HG03039 (cell line): ENCODE results near the gene CYP27B1.

Experiments used
- ATAC-seq: cut with Tn5 transposase; IDR thresholded peaks from one replicate; pipeline ENCODE4 v1.9.1; 2021; ENCODE audit warnings: mild to moderate bottlenecking, moderate library complexity; ENCODE audit not compliant: unreplicated experiment

Gene CYP27B1

DNA sequence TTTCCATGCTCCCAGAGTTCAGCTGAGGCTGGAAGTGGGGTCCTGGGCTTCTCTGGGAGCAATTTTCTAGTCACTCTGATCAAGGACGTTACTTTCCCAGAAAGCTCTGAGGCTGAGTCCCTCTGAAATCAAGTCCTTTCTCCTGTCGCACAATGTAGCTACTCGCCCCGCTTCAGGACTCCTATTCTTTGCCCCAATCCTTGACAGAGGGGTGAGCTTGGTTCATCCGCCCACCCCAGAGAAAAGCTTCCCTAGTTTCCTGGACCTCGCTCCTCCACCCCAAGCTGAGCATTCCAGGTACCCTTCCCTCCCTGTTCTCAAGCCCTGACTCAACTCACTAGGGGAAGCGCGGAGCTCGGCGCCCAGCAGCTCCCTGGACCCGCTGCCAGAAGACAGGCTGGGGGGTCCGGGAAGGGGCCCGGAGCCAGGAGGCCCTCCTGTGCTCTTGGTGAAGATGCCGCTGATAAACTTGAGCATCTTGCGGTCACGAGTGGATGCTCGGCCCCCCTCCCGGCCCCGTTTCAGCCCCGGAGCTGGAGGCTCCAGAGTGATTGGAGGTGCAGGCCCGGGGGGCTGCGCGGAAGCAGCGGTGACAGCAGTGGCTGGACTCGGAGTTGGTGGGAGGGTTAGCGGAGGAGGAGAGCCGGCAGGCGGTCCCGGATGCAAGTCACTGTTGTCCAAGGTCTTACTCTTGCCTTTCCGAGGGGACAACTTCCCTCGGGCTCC is 30.0 kb downstream of the CYP27B1 start:
- no peak for ATAC-seq

- ATAC-seq = no peak
These were observed 30.7 kb downstream of the CYP27B1 start for GRCh38 chr12:57735952-57736740.

DNA sequence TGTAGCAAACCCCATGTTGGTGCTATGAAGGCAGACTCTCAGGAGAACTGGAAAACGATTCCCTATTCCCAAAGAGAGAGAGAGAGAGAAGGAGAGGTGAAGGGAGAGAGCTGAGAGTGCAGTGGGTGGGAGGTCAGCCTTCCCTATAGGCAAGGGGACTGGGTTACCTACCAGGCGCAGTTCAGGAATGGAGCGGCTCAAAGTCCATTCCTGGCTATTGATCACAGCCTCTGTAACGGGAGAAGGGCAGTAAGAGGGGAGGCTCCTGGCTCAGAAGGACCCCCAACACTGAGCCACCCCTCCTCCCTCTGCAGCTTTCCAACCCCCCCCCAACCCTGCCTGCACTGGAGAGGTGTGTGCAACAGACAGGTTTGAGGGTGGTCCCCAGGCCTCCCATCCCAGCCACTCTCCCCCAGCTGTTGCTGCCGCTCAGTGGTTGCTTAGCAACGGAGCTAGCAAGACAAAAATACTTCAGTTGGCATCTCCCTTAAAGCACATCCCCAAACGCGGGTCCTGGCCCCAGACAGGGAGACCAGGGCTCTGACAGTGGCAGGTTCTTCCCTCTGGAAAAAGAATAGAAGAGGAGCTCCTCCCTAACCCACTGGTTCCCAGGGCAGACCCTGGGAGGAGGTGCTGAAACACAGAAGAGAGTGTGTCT is 31.6 kb downstream of the CYP27B1 start:
- no peak for ATAC-seq

DNA sequence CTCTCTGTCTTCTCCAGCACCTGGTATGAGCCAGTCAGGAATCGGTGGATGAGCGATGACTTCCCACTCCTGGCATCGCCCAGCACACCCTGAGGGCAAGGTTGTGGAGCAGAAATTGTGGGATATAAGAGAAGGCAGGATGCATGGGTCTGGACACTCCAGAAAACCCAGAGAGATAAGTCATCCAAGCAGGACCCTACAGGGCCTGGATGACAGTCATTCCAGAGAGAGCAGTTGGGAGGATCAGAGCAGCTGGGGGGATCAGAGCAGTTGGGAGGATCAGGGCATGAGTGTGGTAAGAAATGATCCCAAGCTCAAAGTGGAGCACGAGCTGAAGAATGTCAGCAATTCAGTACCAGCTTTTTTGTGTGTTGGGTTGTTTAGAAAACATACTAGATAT is 32.3 kb downstream of the CYP27B1 start:
- ATAC-seq = no peak

DNA sequence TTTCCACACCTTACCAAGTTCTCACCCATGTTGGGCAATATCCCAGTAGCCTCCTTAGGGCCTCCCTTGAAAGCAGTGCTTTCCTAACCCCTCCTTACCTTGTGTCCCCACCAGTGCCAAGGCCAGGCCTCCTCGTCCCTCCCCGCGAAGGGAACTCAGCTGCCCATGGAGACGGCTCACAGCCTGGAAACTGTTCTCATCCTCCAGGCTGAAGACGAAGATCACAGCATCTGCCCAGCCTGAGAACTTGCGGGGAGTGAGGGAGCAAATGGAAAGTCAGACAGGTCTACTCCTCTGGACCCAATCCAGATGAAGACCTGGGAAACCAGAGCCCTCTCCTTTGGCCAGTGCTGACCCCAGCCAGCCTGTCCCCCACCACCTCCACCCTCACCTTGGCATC is 33.0 kb downstream of the CYP27B1 start:
- ATAC-seq = no peak

DNA sequence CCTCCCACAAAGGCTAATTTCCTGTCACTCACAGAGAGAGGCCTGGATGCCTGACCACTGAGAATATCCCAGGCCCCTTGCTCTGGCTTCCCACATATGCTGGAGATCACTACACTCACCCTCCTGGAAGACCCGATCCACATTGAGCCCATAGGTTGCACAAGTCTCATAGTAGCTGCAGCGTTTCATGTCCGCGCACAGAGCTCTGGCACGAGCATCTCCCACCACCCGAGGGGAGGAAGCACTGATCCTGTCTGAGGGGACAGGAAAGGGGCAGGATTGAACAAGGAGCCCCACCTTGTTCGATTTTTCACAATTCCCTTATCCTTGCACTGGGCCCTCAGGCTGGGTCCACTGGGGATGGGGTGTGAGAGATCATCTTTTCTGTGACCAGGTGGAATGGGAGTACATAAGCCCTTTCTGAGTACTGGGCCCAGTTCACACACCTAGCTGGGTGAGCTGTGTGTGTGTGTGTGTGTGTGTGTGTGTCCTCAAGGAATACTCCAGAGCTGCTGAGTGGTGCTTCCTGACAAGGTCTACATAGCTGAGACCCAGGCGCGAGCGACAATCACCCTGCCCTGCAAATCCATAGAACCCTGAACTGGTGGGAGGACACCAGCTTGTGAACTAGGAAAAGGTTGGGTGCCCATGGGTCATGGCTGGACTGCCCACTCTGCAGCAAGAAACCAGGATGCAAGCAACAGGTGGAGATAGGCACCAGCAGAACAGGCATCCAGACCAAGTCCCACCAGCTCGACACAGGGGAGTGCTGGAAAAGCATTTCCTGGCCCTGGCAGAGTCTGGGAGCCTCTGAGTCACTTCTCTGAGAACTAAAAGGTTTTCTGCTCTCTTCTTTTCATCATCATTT is 33.9 kb downstream of the CYP27B1 start:
- no peak for ATAC-seq

GRCh38 chr12:57732270-57732669 is 34.6 kb downstream of the CYP27B1 start:
- no peak for ATAC-seq

DNA sequence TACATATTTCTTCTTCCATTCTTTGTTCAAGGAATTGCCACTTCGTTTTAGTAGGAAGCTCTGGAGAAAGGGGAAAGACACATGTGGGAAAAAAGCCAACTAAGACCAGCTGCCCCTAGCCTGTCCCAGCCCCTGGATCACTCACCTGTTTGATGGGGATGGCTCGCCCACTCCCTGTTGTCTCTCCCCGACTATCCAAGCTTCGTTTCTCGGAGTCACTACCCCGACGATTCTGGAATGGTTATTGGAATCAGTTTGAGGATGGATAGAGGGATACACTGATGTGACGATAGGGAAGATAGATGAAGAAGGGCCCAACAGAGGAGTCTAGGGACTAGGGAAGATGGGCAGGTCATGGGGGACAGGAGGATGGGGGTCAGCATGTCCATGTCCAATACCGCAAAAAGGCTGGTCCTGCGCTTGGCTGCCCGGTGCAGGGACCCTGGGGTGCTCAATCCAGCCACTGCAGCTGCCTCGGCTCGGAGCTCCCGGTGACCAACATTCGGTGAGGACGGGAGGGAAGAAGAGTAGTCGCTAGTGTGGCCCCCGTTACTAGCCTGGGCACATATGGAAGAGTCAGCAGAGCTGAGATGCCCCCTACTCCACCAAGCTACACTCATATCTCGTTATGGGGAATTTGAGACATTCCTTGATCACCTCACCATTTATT is 35.3 kb downstream of the CYP27B1 start:
- ATAC-seq = no peak

DNA sequence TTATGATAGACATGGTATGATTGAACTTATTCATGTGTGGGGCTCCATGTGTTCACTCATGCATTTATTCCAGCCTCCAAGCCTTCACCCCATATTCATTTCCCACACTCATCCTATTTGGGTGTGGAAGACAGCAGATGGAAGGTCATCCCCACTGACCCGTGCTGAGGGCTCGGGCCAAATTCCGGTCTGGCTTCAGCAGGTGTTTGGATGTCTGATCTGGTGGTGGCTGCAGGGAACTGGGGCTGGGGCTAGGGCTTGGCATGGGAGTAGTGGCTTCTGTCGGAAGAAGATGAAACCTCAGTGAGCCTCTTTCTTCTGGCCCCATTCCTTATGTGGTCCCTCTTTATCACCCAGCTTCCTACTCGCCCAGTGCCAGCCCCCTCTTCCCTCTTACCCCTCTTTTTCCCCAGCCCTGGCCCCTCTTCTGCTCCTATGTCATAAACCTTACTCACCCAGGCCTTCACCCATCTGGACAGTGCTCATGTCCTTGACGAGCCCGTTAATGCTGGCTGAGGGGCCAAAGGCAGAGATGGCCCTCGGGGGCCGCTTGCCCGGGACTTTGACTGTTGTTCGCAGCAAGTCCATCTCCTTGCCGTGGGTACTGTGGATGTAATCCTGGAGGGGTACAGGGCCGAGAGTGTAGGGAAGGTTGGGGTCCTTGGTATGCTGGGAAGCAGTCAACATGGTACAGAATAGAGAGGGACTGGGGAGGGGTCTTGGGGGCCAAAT is 36.4 kb downstream of the CYP27B1 start:
- ATAC-seq = no peak

DNA sequence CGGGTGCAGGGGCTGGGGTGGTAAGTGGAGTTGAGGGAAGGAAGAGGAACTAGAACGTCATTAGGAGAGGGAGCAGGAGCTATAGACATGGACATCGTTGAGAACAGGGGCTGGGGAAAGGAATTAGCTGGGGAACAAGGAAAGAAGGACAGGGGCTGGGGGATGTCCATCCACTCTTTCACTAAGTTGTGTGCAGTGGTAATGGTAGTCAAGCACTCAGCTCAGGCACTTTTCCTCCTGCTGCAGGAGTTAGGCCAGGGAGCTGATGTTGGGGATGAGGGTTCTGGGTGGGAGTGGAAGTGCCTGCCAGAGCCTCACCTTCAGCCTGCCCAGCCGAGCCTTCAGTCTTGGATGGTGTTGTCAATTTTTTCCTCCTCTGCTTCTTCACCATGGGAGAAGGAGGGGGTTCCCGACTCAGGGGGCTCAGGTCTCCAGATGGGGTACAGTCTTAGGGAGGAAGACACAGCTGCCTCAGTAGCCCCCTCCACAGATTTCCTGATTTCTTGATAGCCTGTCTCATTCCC is 37.5 kb downstream of the CYP27B1 start:
- ATAC-seq = no peak

DNA sequence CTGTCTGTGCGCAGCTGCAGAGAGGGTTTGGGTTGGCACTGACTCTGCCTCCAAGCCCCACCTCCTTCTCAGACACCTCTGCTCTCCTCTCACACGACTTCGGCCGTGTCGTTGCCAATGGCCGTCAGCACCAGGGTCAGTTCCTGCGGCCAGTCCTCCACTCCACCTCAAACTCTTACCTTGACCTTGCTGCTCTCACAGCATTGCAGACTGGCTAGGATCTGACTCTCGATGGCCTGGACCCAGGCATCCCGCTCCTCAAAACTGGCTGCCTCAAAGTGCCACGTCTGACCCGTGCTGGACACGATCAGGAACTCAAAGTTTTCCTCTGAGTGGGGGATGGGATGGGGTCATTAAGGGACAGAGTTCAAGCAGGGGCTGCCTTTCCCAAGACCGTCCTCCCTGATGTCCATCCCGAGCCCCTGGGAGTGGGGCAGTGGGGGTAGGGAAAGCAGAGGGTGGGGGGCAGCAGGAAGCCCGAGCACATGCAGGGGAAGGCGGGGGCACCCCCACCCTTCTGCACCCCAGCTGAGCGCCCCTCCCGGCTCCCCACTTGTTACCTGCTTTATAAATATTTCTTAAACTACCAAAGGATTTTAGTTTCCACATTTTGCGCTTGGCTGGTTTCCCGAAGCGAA is 39.0 kb downstream of the CYP27B1 start:
- no peak for ATAC-seq

DNA sequence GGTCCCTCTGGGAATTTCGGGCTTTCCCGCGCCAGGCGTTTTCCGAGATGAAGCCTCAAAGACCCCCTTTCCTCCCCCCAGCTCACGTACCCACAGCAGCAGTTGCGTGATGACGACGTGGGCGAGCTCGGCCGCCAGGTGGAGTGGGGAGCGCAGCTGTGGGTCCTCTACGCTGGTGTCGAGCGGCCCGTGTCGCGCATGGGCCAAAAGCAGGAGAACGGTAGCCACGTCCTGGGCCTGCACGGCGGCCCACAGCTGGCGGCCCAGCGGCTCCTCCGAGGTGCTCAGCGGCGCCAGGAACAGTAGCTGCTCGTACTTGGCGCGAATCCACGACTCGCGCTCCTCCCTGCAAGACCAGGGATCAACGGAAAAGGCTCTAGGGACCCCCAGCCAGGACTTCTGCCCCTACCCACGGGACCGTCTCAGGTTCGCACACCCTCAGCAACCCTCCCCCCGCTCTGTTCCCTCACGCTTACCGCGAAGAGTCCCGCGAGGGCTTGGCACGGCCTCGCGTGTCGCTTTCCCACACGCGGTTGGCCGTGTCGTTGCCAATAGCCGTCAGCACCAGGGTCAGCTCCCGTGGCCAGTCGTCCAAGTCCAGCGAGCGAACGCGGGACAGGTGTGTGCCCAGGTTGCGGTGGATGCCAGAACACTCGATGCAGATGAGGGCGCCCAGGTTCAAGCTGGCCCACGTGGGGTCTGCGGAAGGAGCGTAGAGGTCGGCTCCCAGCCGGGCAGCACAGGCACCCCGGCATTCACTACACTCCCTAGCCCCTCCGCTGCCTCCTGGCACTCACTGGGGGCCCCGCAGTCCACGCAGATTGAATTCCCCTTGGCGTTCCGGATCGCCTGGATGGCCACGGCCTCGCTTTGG is 39.8 kb downstream of the CYP27B1 start:
- no peak for ATAC-seq

- ATAC-seq = no peak
These were observed 40.6 kb downstream of the CYP27B1 start for GRCh38 chr12:57726151-57726883.

GRCh38 chr12:57725851-57726150 is 41.1 kb downstream of the CYP27B1 start:
- ATAC-seq = no peak

GRCh38 chr12:57724936-57725740 is 41.7 kb downstream of the CYP27B1 start:
- ATAC-seq = no peak

DNA sequence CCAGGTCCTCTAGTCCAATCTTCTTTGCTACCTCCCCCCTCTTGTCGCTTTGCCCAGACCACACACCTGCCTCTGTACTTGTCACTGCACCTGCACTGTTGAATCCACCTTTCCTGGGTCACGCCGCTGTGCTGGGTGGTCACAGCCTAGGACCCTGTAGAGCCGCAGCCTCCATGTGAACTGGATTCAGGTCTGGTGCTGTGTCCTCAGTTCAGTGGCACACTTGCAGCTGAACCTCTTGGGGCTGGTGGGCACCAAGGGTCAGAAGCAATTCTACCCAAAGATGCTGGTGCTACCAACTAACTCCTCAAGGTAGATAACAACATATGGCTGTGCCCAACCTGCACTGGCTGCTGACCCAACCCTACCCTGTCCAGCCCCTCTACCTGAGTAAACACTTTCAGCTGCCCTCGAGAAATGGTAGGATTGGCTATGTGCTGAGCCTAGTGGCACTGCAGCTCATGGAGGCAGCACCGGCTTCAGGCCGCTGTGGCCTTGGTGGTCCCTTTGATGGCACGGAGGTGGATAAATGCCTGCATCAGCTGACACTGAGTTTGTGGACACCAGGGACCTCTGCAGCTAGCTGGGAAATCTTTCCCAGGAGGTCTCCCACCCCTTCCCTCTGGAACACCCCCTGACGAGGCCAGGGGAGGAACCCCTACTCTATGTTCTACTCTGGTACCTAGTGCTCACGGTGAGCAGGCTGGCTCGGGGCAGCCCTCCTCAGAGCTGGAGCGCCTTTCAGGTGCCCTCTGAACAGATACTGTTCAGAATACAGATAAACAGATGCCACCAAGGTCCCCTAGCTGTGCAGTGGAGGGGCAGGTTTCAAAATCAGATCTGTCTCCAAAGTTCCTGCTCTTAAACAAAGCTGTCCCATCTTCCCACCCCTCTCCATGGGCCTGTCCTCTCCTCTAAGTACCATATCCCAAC is 42.6 kb downstream of the CYP27B1 start:
- no peak for ATAC-seq
